A673 (cell line): ENCODE results near the gene PDE4DIP.
"Not testable (repeated sequence)": the region's sequence is repeated elsewhere in the genome, so short reads cannot be mapped to it uniquely, and the experiment has no call there.

Experiments
- EZH2 ChIP-seq: fragments of 200-600 bp; sonication (generic); IDR thresholded peaks from 2 replicates; pipeline ENCODE4 v1.6.1; 2017; ENCODE audit warnings: borderline replicate concordance, low read depth, mild to moderate bottlenecking, mixed read lengths, antibody characterized with exemption, low read length; ENCODE audit not compliant: poor library complexity, severe bottlenecking
- TF ChIP-seq, protein P1 (sequence below): fragments of 300-800, 200-600 bp; sonication (generic); conservative IDR thresholded peaks from 2 replicates; pipeline ENCODE4 v1.5.1; 2017; ENCODE audit warnings: low read depth, mild to moderate bottlenecking, antibody characterized with exemption, low read length, moderate library complexity, mixed read lengths

DNA sequence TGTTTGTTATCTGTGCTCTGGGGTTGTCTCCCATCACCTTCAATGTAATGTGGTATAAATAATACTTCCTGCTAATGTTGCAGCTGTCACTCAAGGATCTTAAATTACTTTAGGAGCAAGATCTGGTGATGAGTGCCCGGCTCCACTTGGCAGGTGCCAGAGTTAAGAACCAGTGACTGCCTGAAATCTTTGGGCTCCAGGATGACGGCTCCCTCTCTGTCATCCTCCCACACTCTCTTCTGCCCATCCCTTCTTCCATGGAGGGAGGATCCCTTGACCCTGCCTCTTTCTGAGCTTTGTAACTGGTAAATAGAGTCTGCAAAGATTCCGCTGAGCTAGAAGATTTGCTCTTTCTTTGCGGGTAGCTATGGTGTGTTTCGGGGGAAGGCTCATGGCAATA lies 44.4 kb downstream of the PDE4DIP start:
- TF ChIP-seq EZH2: not testable (repeated sequence)
- TF ChIP-seq, protein P1, sequence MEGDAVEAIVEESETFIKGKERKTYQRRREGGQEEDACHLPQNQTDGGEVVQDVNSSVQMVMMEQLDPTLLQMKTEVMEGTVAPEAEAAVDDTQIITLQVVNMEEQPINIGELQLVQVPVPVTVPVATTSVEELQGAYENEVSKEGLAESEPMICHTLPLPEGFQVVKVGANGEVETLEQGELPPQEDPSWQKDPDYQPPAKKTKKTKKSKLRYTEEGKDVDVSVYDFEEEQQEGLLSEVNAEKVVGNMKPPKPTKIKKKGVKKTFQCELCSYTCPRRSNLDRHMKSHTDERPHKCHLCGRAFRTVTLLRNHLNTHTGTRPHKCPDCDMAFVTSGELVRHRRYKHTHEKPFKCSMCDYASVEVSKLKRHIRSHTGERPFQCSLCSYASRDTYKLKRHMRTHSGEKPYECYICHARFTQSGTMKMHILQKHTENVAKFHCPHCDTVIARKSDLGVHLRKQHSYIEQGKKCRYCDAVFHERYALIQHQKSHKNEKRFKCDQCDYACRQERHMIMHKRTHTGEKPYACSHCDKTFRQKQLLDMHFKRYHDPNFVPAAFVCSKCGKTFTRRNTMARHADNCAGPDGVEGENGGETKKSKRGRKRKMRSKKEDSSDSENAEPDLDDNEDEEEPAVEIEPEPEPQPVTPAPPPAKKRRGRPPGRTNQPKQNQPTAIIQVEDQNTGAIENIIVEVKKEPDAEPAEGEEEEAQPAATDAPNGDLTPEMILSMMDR: not testable (repeated sequence)
